HG03558 (cell line): ENCODE results near the gene KCNJ12.

ENCODE experiments used
- ATAC-seq: cut with Tn5 transposase; IDR thresholded peaks from one replicate; pipeline ENCODE4 v1.9.1; 2021; ENCODE audit warnings: moderate number of reproducible peaks; ENCODE audit not compliant: unreplicated experiment; ENCODE audit errors: extremely low read depth

KCNJ12 gene

GRCh38 chr17:21363776-21364642, 12.1 kb upstream of the KCNJ12 start:
- no peak for ATAC-seq

- ATAC-seq = no peak
Observed at GRCh38 chr17:21365016-21365415, 11.1 kb upstream of the KCNJ12 start.

GRCh38 chr17:21368545-21369246, 7.5 kb upstream of the KCNJ12 start:
- ATAC-seq = no peak

GRCh38 chr17:21369395-21369794, 6.8 kb upstream of the KCNJ12 start:
- no peak for ATAC-seq

GRCh38 chr17:21370430-21370829, 5.7 kb upstream of the KCNJ12 start:
- no peak for ATAC-seq

- no peak for ATAC-seq
Observed at GRCh38 chr17:21371511-21372081, 4.6 kb upstream of the KCNJ12 start.

GRCh38 chr17:21372256-21372954, 3.8 kb upstream of the KCNJ12 start:
- no peak for ATAC-seq

GRCh38 chr17:21373036-21373435, 3.1 kb upstream of the KCNJ12 start:
- ATAC-seq = no peak

GRCh38 chr17:21373696-21374440, 2.3 kb upstream of the KCNJ12 start:
- ATAC-seq = no peak

GRCh38 chr17:21374441-21375161, 1.6 kb upstream of the KCNJ12 start:
- no peak for ATAC-seq

- ATAC-seq = no peak
Observed at GRCh38 chr17:21375162-21375560, 996 bp upstream of the KCNJ12 start.

- ATAC-seq = no peak
Observed at GRCh38 chr17:21375757-21376080, 438 bp upstream of the KCNJ12 start.

- no peak for ATAC-seq
Observed at GRCh38 chr17:21376759-21377690, 868 bp downstream of the KCNJ12 start.

- ATAC-seq = no peak
Observed at GRCh38 chr17:21377705-21378396, 1.7 kb downstream of the KCNJ12 start.

GRCh38 chr17:21378553-21378952, 2.4 kb downstream of the KCNJ12 start:
- ATAC-seq = no peak

- no peak for ATAC-seq
Observed at GRCh38 chr17:21379080-21379711, 3.0 kb downstream of the KCNJ12 start.

- no peak for ATAC-seq
Observed at GRCh38 chr17:21380659-21381058, 4.5 kb downstream of the KCNJ12 start.
